ENCODE results near the gene ADNP2. TPM values are rescaled to one million over a fixed set of nuclear protein-coding genes. Genes with fewer than 3 reads are reported as not detected.
"Not testable (repeated sequence)": the region's sequence is repeated elsewhere in the genome, so short reads cannot be mapped to it uniquely, and the experiment has no call there.

ADNP2 gene
- total RNA-seq, 1 donor from 2014 or later = 15.2 TPM

DNA sequence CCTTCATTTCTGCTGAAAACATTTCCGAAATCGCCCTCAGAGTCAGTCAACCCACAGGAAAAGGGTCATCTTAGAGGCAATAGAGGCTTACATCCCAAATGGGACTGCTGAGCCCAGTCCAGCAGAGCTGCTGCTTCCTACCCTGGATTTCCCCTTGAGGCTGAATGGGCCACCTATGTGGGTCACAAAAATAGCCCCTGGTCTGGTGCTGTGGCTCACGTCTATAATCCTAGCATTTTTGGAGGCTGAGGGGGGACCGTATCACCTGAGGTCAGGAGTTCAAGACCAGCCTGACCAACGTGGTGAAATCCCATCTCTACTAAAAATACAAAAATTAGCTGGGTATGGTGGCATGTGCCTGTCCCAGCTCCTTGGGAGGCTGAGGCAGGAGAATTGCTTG lies 49.3 kb downstream of the ADNP2 start:
- peaks cover 5% of the 10 kb centered on the region for H3K36me3 Mint-ChIP-seq (ENCODE audit: low read depth)
- H3K9me3 Mint-ChIP-seq (ENCODE audit: low read depth) = no peaks in the 10 kb centered on the region
- H3K4me1 Mint-ChIP-seq (ENCODE audit: low read depth) = no peaks in the 10 kb centered on the region
- H3K4me3 Mint-ChIP-seq (ENCODE audit: unreplicated experiment) = no peak overlapping the region
- no peak for DNase-seq (ENCODE audit: low spot score)
- TF ChIP-seq, protein P1, sequence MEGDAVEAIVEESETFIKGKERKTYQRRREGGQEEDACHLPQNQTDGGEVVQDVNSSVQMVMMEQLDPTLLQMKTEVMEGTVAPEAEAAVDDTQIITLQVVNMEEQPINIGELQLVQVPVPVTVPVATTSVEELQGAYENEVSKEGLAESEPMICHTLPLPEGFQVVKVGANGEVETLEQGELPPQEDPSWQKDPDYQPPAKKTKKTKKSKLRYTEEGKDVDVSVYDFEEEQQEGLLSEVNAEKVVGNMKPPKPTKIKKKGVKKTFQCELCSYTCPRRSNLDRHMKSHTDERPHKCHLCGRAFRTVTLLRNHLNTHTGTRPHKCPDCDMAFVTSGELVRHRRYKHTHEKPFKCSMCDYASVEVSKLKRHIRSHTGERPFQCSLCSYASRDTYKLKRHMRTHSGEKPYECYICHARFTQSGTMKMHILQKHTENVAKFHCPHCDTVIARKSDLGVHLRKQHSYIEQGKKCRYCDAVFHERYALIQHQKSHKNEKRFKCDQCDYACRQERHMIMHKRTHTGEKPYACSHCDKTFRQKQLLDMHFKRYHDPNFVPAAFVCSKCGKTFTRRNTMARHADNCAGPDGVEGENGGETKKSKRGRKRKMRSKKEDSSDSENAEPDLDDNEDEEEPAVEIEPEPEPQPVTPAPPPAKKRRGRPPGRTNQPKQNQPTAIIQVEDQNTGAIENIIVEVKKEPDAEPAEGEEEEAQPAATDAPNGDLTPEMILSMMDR (IDR thresholded peaks at IDR 0.05) = no peak
- no peaks in the 10 kb centered on the region for H3K27me3 Mint-ChIP-seq (ENCODE audit: low read depth)
- H3K27ac Mint-ChIP-seq (ENCODE audit: unreplicated experiment) = no peak overlapping the region

DNA sequence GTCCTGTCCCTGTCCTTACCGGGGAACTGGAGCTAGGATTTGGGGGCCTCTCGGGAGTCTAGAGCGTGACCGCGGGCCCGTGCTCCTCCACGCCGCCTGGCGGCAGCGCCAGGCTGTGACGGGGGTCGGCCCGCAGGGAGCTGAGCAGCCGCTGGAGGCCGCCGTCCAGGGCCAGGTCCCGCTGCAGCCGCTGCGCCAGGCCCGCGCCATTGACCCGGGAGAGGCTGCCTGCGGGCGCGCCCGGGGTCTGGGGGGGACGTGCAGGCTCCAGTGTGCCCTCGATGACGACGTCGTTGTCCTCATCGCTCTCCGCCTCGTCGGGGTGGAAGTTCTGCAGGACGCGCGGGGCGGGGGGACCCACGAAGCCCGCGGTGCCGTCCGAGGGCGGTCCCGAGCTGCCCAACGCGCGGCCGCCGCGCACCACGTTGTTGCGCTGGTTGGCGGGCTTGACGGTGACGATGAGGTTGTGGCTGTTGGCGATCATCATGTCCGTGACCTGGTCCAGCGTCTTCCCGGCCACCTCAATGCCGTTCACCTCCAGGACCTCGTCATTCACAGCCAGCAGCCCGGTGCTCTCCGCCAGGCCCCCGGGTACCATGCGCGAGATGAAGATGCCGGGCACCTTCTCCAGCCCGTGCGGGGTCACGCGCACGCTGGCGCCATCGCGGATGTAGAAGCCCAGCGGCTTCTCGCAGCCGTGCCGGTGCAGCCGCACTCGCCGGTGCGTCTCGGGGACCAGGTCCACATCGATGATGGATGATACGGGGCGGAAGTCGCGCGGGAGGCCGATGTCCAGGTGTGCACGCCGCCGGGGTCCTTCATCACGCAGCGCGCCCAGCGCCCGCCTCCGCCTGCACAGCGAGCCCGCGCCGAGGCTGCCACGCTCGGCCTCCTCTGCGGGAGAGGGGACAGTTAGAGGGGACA lies 50.9 kb downstream of the ADNP2 start:
- TF ChIP-seq, protein P1 (IDR thresholded peaks at IDR 0.05) = no peak
- no peak overlapping the region for H3K27ac Mint-ChIP-seq (ENCODE audit: unreplicated experiment)
- DNase-seq (ENCODE audit: low spot score) = no peak
- H3K36me3 Mint-ChIP-seq (ENCODE audit: low read depth) = peaks cover 15% of the 10 kb centered on the region
- no peaks in the 10 kb centered on the region for H3K27me3 Mint-ChIP-seq (ENCODE audit: low read depth)
- H3K4me3 Mint-ChIP-seq (ENCODE audit: unreplicated experiment) = no peak overlapping the region
- H3K9me3 Mint-ChIP-seq (ENCODE audit: low read depth) = peaks cover 9% of the 10 kb centered on the region
- no peaks in the 10 kb centered on the region for H3K4me1 Mint-ChIP-seq (ENCODE audit: low read depth)

- Mint-ChIP-seq H3K4me1 (ENCODE audit: low read depth) (no peaks in the 10 kb centered on the region), H3K36me3 (ENCODE audit: low read depth) (peaks cover 15% of the 10 kb centered on the region), H3K4me3 (ENCODE audit: unreplicated experiment) (no peak overlapping the region), H3K27ac (ENCODE audit: unreplicated experiment) (no peak overlapping the region), H3K9me3 (ENCODE audit: low read depth) (peaks cover 12% of the 10 kb centered on the region), H3K27me3 (ENCODE audit: low read depth) (no peaks in the 10 kb centered on the region)
- DNase-seq (ENCODE audit: low spot score) = no peak
- TF ChIP-seq, protein P1 (IDR thresholded peaks at IDR 0.05) = no peak
Observed at GRCh38 chr18:80161781-80162417, 52.8 kb downstream of the ADNP2 start.

GRCh38 chr18:80163183-80163582 lies 54.1 kb downstream of the ADNP2 start:
- Mint-ChIP-seq H3K27ac (ENCODE audit: unreplicated experiment) (no peak overlapping the region), H3K27me3 (ENCODE audit: low read depth) (no peaks in the 10 kb centered on the region), H3K4me3 (ENCODE audit: unreplicated experiment) (no peak overlapping the region), H3K4me1 (ENCODE audit: low read depth) (no peaks in the 10 kb centered on the region), H3K9me3 (ENCODE audit: low read depth) (peaks cover 12% of the 10 kb centered on the region), H3K36me3 (ENCODE audit: low read depth) (peaks cover 15% of the 10 kb centered on the region)
- TF ChIP-seq, protein P1 (IDR thresholded peaks at IDR 0.05) = no peak
- DNase-seq (ENCODE audit: low spot score) = no peak

DNA sequence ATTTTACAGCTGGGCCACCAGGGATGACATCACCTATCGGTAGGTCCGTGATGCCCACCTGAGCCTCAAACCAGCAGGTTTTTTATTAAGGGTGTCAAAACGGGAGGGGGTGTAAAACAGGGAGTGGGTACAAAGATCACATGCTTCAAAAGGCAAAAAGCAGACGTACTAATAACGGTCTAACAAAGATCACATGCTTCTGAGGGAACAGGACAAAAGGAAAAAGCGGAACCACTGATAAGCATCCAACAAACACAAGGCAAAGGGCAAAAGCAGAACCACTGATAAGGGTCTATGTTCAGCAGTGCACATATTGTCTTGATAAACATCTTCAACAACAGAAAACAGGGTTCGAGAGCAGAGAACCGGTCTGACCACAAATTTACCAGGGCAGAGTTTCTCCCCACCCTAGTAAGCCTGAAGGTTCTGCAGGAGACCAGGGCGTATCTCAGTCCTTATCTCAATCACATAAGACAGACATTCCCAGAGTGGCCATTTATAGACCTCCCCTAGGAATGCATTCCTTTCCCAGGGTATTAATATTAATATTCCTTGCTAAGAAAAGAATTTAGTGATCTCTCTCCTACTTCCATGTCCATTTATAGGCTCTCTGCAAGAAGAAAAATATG lies 55.8 kb downstream of the ADNP2 start:
- Mint-ChIP-seq H3K36me3 (ENCODE audit: low read depth) (peaks cover 19% of the 10 kb centered on the region), H3K9me3 (ENCODE audit: low read depth) (peaks cover 12% of the 10 kb centered on the region)
- not testable (repeated sequence) for H3K27ac Mint-ChIP-seq (ENCODE audit: unreplicated experiment); H3K4me1 Mint-ChIP-seq (ENCODE audit: low read depth); H3K27me3 Mint-ChIP-seq (ENCODE audit: low read depth); DNase-seq (ENCODE audit: low spot score); H3K4me3 Mint-ChIP-seq (ENCODE audit: unreplicated experiment)
